Coronary artery (tissue), 2 donors: Measurements from ENCODE around the gene ZBTB40.

Source experiments
- DNase-seq: peaks from one replicate; pipeline ENCODE4 v3.0.0-alpha.2; 2017; ENCODE audit warnings: low spot score
- H3K27ac ChIP-seq, 2 donors: fragments of 200-600 bp; sonication (generic); one replicate each; pipeline ENCODE4 v1.5.1; 2016 to 2019
- H3K4me3 ChIP-seq: fragments of 200-600 bp; sonication (generic); 2 replicates; pipeline ENCODE4 v1.5.1; 2016; ENCODE audit warnings: mild to moderate bottlenecking, moderate library complexity
- CTCF ChIP-seq: fragments of 200-600 bp; sonication (generic); IDR thresholded peaks from one replicate; pipeline ENCODE4 v1.5.1; 2019; ENCODE audit warnings: antibody characterized with exemption

The ZBTB40 gene

GRCh38 chr1:22509815-22510214, 58.2 kb downstream of the ZBTB40 start:
- peak overlapping the region; percentile 58 for H3K4me3 ChIP-seq
- no peak for DNase-seq
- H3K27ac ChIP-seq: peak overlapping the region; percentile 77 to 91
- TF ChIP-seq CTCF: no peak

GRCh38 chr1:22512873-22513272, 61.2 kb downstream of the ZBTB40 start:
- Histone ChIP-seq H3K4me3 (peak overlapping the region; percentile 58), H3K27ac (peak overlapping the region; percentile 38 to 77)
- TF ChIP-seq CTCF: no peak
- DNase-seq: no peak

- H3K27ac ChIP-seq: peak overlapping the region in 1 of 2 donors; percentile 29
- DNase-seq: no peak
- TF ChIP-seq CTCF: no peak
- H3K4me3 ChIP-seq: no peak overlapping the region
Observed at GRCh38 chr1:22516906-22517571, 65.4 kb downstream of the ZBTB40 start.

GRCh38 chr1:22517956-22518355, 66.3 kb downstream of the ZBTB40 start:
- no peak for TF ChIP-seq CTCF
- no peak overlapping the region for H3K4me3 ChIP-seq
- H3K27ac ChIP-seq: peak overlapping the region; percentile 3 to 29
- DNase-seq: no peak

- Histone ChIP-seq H3K4me3 (no peak overlapping the region), H3K27ac (peak overlapping the region; percentile 3 to 29)
- TF ChIP-seq CTCF: no peak
- no peak for DNase-seq
Observed at GRCh38 chr1:22518379-22518778, 66.7 kb downstream of the ZBTB40 start.

GRCh38 chr1:22520871-22521270, 69.2 kb downstream of the ZBTB40 start:
- no peak for TF ChIP-seq CTCF
- Histone ChIP-seq H3K27ac (no peak overlapping the region), H3K4me3 (no peak overlapping the region)
- DNase-seq: no peak

GRCh38 chr1:22521692-22522091, 70.0 kb downstream of the ZBTB40 start:
- TF ChIP-seq CTCF: no peak
- H3K4me3 ChIP-seq: no peak overlapping the region
- no peak for DNase-seq
- no peak overlapping the region for H3K27ac ChIP-seq
